ENCODE measurements around the gene FIGLA.

DNA sequence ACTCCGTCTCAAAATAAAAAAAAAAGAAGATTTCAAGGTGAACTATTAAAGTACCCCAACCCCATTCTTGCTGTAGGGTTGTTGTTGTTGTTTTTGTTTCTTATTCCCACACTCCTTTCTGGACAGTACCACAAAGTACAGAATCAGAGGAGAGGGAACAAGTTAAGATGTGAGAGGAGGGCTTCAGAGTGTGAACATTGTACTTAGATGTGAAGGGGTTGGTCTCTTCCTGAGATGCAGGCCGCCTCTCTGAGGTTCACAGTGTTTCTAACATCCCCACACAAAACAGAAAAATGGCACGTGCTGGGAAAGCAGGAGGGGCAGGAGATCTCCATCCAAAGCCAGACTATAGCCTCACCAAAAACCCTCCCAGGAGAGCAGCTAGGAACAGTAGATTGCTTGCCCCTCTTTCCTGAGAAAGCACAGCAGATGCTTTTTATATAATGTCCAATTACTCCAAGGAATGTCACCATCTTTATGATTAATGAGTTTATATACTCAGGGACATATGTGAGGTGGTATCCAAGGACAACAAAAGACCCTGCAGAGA, 45.1 kb downstream of the FIGLA start:
- TF ChIP-seq POLR2A (IDR thresholded peaks at IDR 0.05) = no peak
- TF ChIP-seq, protein P1, sequence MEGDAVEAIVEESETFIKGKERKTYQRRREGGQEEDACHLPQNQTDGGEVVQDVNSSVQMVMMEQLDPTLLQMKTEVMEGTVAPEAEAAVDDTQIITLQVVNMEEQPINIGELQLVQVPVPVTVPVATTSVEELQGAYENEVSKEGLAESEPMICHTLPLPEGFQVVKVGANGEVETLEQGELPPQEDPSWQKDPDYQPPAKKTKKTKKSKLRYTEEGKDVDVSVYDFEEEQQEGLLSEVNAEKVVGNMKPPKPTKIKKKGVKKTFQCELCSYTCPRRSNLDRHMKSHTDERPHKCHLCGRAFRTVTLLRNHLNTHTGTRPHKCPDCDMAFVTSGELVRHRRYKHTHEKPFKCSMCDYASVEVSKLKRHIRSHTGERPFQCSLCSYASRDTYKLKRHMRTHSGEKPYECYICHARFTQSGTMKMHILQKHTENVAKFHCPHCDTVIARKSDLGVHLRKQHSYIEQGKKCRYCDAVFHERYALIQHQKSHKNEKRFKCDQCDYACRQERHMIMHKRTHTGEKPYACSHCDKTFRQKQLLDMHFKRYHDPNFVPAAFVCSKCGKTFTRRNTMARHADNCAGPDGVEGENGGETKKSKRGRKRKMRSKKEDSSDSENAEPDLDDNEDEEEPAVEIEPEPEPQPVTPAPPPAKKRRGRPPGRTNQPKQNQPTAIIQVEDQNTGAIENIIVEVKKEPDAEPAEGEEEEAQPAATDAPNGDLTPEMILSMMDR (IDR thresholded peaks at IDR 0.05) = no peak

Data from testis (tissue), 2 donors.